H1 (cell line): Measurements from ENCODE around the gene INTU. TPM values are rescaled to one million over a fixed set of nuclear protein-coding genes. Genes with fewer than 3 reads are reported as not detected.
"Not testable (repeated sequence)": the region's sequence is repeated elsewhere in the genome, so short reads cannot be mapped to it uniquely, and the experiment has no call there.

Experiments
- CTCF ChIA-PET: fragments of 300-600 bp; sonication (Branson Sonifier 250); formaldehyde crosslinking; loops from one replicate; lab custom pipeline; 2021; ENCODE audit not compliant: partially characterized antibody; lab: Charles Lee
- POLR2A ChIA-PET: fragments of 300-600 bp; sonication (Branson Sonifier 250); formaldehyde crosslinking; loops from one replicate; lab custom pipeline; 2021; ENCODE audit warnings: inconsistent platforms; ENCODE audit not compliant: partially characterized antibody; lab: Charles Lee
- DNase-seq, 2 experiments: peaks; one replicate each; pipeline versions ENCODE4 v3.0.0 to v3.0.0-alpha.2; 2010 to 2022; ENCODE audit warnings: low spot score in 2 of 2, low read depth in 1 of 2, mixed read lengths in 1 of 2
- FAIRE-seq: peaks from 2 replicates; lab custom pipeline; 2011; peaks lifted over from hg19 to GRCh38; lab: Jason Lieb, UNC
- H2AFZ ChIP-seq: 2 replicates; pipeline ENCODE4 v1.8.1; 2012; ENCODE audit warnings: low read length, inconsistent platforms
- H2AK5ac ChIP-seq: 2 replicates; pipeline ENCODE4 v1.6.1; 2013; ENCODE audit warnings: low read depth, low read length
- H2BK120ac ChIP-seq: replicated peaks from 2 replicates; pipeline ENCODE3; 2013; ENCODE audit warnings: low read depth, low read length, inconsistent platforms
- H2BK12ac ChIP-seq: 2 replicates; pipeline ENCODE4 v1.6.1; 2013; ENCODE audit warnings: low read depth, low read length
- H2BK15ac ChIP-seq: 2 replicates; pipeline ENCODE4 v1.6.1; 2013; ENCODE audit warnings: low read length
- H2BK20ac ChIP-seq: 2 replicates; pipeline ENCODE4 v1.6.1; 2013; ENCODE audit warnings: low read length
- H2BK5ac ChIP-seq: 2 replicates; pipeline ENCODE4 v1.6.1; 2013; ENCODE audit warnings: low read depth, low read length
- H3K14ac ChIP-seq: 2 replicates; pipeline ENCODE4 v1.6.1; 2013; ENCODE audit warnings: inconsistent platforms; ENCODE audit not compliant: insufficient read length
- H3K18ac ChIP-seq: 2 replicates; pipeline ENCODE4 v1.6.1; 2013; ENCODE audit warnings: low read length; ENCODE audit errors: extremely low read depth
- H3K23ac ChIP-seq: 2 replicates; pipeline ENCODE4 v1.6.1; 2013; ENCODE audit warnings: inconsistent platforms; ENCODE audit not compliant: insufficient read length
- H3K23me2 ChIP-seq: 2 replicates; pipeline ENCODE4 v1.6.1; 2013; ENCODE audit warnings: low read depth, low read length
- H3K27ac ChIP-seq: 2 replicates; pipeline ENCODE4 v1.6.1; 2011; ENCODE audit warnings: low read depth, low read length, inconsistent platforms
- H3K27me3 ChIP-seq, 4 experiments: replicated peaks in 1 of 4; 1 replicate in 1 of 4; 2 replicates in 3 of 4; pipeline versions ENCODE4 v1.6.1 to v1.8.1; 2011 to 2013; ENCODE audit warnings: low read length in 3 of 4, mild to moderate bottlenecking in 3 of 4, inconsistent platforms in 2 of 4, mixed read lengths in 2 of 4, moderate library complexity in 1 of 4; ENCODE audit not compliant: control insufficient read depth in 3 of 4, insufficient read depth in 3 of 4; ENCODE audit errors: extremely low read depth in 1 of 4
- H3K36me3 ChIP-seq, 4 experiments: 2 replicates each; pipeline versions ENCODE4 v1.6.1 to v1.8.1; 2011 to 2013; ENCODE audit warnings: mild to moderate bottlenecking in 4 of 4, low read length in 3 of 4, moderate library complexity in 2 of 4, control low read depth in 1 of 4, inconsistent platforms in 1 of 4; ENCODE audit not compliant: insufficient read depth in 4 of 4, control insufficient read depth in 2 of 4
- H3K4ac ChIP-seq: replicated peaks from 2 replicates; pipeline ENCODE3; 2013; ENCODE audit warnings: low read length, low read depth, mixed read lengths, inconsistent platforms; ENCODE audit not compliant: insufficient read length
- H3K4me1 ChIP-seq, 4 experiments: replicated peaks in 1 of 4; 1 replicate in 1 of 4; 2 replicates in 3 of 4; pipeline versions ENCODE4 v1.6.1 to v1.8.1; 2011 to 2013; ENCODE audit warnings: low read length in 3 of 4, inconsistent platforms in 2 of 4, mixed read lengths in 1 of 4; ENCODE audit not compliant: insufficient read depth in 4 of 4, control insufficient read depth in 3 of 4
- H3K4me2 ChIP-seq, 2 experiments: 2 replicates each; pipeline versions ENCODE4 v1.6.1 to v1.8.1; 2011 to 2013; ENCODE audit warnings: low read depth in 2 of 2, low read length in 2 of 2, control low read depth in 1 of 2, inconsistent platforms in 1 of 2, mild to moderate bottlenecking in 1 of 2; ENCODE audit not compliant: insufficient read depth in 1 of 2
- H3K4me3 ChIP-seq, 4 experiments: fragments of 200-600, 300-600 bp in 1 of 4; sonication (generic), shearing (Covaris generic), sonication (Bioruptor Twin) in 1 of 4; 2 replicates each; pipeline versions ENCODE4 v1.5.1 to v1.8.1; 2011 to 2016; ENCODE audit warnings: low read length in 4 of 4, low read depth in 3 of 4, control low read depth in 2 of 4, inconsistent platforms in 2 of 4, mild to moderate bottlenecking in 2 of 4, mixed read lengths in 1 of 4, moderate library complexity in 1 of 4; ENCODE audit not compliant: insufficient read depth in 2 of 4; ENCODE audit errors: extremely low read depth in 1 of 4
- H3K56ac ChIP-seq: replicated peaks from 2 replicates; pipeline ENCODE3; 2013; ENCODE audit warnings: low read depth, mild to moderate bottlenecking, mixed read lengths, low read length, inconsistent platforms; ENCODE audit not compliant: insufficient read length
- H3K79me1 ChIP-seq: 2 replicates; pipeline ENCODE4 v1.6.1; 2013; ENCODE audit warnings: low read depth, low read length, control low read depth
- H3K79me2 ChIP-seq, 2 experiments: 2 replicates each; pipeline versions ENCODE4 v1.6.1 to v1.8.1; 2012 to 2013; ENCODE audit warnings: low read length in 2 of 2, mild to moderate bottlenecking in 2 of 2, inconsistent platforms in 1 of 2; ENCODE audit not compliant: insufficient read depth in 2 of 2, control insufficient read depth in 1 of 2
- H3K9ac ChIP-seq, 4 experiments: replicated peaks in 1 of 4; 1 replicate in 1 of 4; 2 replicates in 3 of 4; pipeline versions ENCODE4 v1.6.1 to v1.8.1; 2011 to 2013; ENCODE audit warnings: low read depth in 3 of 4, low read length in 3 of 4, control low read depth in 2 of 4, mild to moderate bottlenecking in 2 of 4, moderate library complexity in 2 of 4, inconsistent platforms in 1 of 4; ENCODE audit errors: extremely low read depth in 1 of 4
- H3K9me3 ChIP-seq, 2 experiments: 2 replicates each; pipeline versions ENCODE4 v1.6.1 to v1.8.1; 2012 to 2013; ENCODE audit warnings: mild to moderate bottlenecking in 2 of 2, moderate library complexity in 2 of 2, control low read depth in 1 of 2, inconsistent platforms in 1 of 2, low read depth in 1 of 2, low read length in 1 of 2, mixed read lengths in 1 of 2; ENCODE audit not compliant: insufficient read depth in 2 of 2
- H4K20me1 ChIP-seq, 2 experiments: replicated peaks in 1 of 2; 2 replicates each; pipeline versions ENCODE3 to v1.8.1; 2011 to 2013; ENCODE audit warnings: inconsistent platforms in 2 of 2, low read length in 2 of 2, mild to moderate bottlenecking in 1 of 2; ENCODE audit not compliant: insufficient read depth in 2 of 2, control insufficient read depth in 1 of 2
- H4K5ac ChIP-seq: 2 replicates; pipeline ENCODE4 v1.6.1; 2013; ENCODE audit warnings: low read length, low read depth, mixed read lengths, inconsistent platforms; ENCODE audit not compliant: insufficient read length
- H4K8ac ChIP-seq: 2 replicates; pipeline ENCODE4 v1.8.0; 2013; ENCODE audit warnings: mild to moderate bottlenecking, moderate library complexity, low read length, inconsistent platforms; ENCODE audit not compliant: insufficient read depth; ENCODE audit errors: extremely low read depth
- H4K91ac ChIP-seq: replicated peaks from 2 replicates; pipeline ENCODE3; 2013; ENCODE audit warnings: low read length, mixed read lengths, inconsistent platforms; ENCODE audit not compliant: insufficient read length
- WGBS, 2 experiments: shearing (Covaris generic) in 1 of 2; methylation state at CpG; one replicate each; pipeline versions ENCODE4 v1.1.6 to v1.1.7; 2013 to 2015; ENCODE audit warnings: low lambda C conversion rate in 2 of 2, mixed read lengths in 2 of 2, inconsistent platforms in 1 of 2, low coverage in 1 of 2, missing lambda C conversion rate in 1 of 2; ENCODE audit not compliant: insufficient replicate concordance in 2 of 2, insufficient coverage in 1 of 2, insufficient read length in 1 of 2; ENCODE audit errors: extremely low coverage in 1 of 2, missing lambda C conversion rate in 1 of 2; 5-methylcytosine and 5-hydroxymethylcytosine counted together
- polyA plus RNA-seq, 7 experiments: library from polyadenylated mRNA; depleted of rRNA in 3 of 7; stranded (reverse) in 5 of 7; unstranded in 2 of 7; fragments of >200 nt in 5 of 7; fragments of 200-250 nt in 2 of 7; gene quantifications; 1 replicate in 5 of 7; 2 replicates in 1 of 7; 4 replicates in 1 of 7; pipeline versions ENCODE4 v1.2.1 to v1.2.3, GENCODE V29; 2011 to 2013; ENCODE audit warnings: missing spikeins in 2 of 7, mixed read lengths in 2 of 7
- total RNA-seq: library from RNA; stranded (reverse); fragmentation: NEBNext Ultra II Directional; extraction: Animal tissue kit (Norgen Biotek cat#: 25700); gene quantifications from 2 replicates; pipeline ENCODE4 v1.2.1, GENCODE V29; 2021

INTU gene
- total and polyA plus RNA-seq, 2 of the 8 experiments (the other 6 are each of a cell fraction or from before 2014, with no cell fraction given): 6.0 to 15.1 TPM

DNA sequence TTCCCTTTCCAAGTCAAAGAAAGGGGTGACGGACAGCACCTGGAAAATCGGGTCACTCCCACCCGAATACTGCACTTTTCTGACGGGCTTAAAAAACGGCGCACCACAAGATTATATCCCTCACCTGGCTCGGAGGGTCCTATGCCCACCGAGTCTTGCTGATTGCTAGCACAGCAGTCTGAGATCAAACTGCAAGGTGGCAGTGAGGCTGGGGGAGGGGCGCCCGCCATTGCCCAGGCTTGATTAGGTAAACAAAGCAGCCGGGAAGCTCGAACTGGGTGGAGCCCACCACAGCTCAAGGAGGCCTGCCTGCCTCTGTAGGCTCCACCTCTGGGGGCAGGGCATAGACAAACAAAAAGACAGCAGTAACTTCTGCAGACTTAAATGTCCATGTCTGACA is 43.6 kb upstream of the INTU start:
- H3K4me1 ChIP-seq, H2AK5ac ChIP-seq, H3K23ac ChIP-seq, H3K4ac ChIP-seq, H3K4me2 ChIP-seq, H3K27me3 ChIP-seq, H2BK15ac ChIP-seq, H2BK5ac ChIP-seq, H4K20me1 ChIP-seq, H2BK120ac ChIP-seq, H2BK12ac ChIP-seq, H3K79me2 ChIP-seq, H3K4me3 ChIP-seq, POLR2A ChIA-PET, H3K9me3 ChIP-seq, DNase-seq, H3K23me2 ChIP-seq, FAIRE-seq, H3K56ac ChIP-seq, H2BK20ac ChIP-seq, H4K91ac ChIP-seq, H2AFZ ChIP-seq, H3K27ac ChIP-seq, H3K79me1 ChIP-seq, H3K9ac ChIP-seq, H4K5ac ChIP-seq, H4K8ac ChIP-seq, H3K14ac ChIP-seq, H3K36me3 ChIP-seq, H3K18ac ChIP-seq: not testable (repeated sequence)
- CTCF ChIA-PET: interaction anchor here (1.1 kb wide), 1 partner anchor 143 kb away, joined by 4 read pairs; no protein-coding TSS in a partner anchor
- WGBS, 2 experiments: 95% methylated on average over 8 of the region's 12 CpGs; no CpG with 5 or more reads in 1 of the 2 experiments
